AG09319 (cell line): ENCODE results near the gene AATK.

Experiments
- DNase-seq: peaks from one replicate; pipeline ENCODE4 v3.0.0-alpha.2; 2010; ENCODE audit warnings: low read depth; ENCODE audit errors: extremely low read depth
- CTCF ChIP-seq: IDR thresholded peaks from 2 replicates; pipeline ENCODE4 v1.5.1; 2011; ENCODE audit warnings: low read depth, mild to moderate bottlenecking, inconsistent platforms, low read length, moderate library complexity

Gene AATK

GRCh38 chr17:81130385-81131361 is 35.3 kb downstream of the AATK start:
- no peak for DNase-seq
- no peak for TF ChIP-seq CTCF

GRCh38 chr17:81129711-81130367 is 36.2 kb downstream of the AATK start:
- TF ChIP-seq CTCF: no peak
- no peak for DNase-seq

- no peak for DNase-seq
- no peak for TF ChIP-seq CTCF
Measured at GRCh38 chr17:81129289-81129688, 36.7 kb downstream of the AATK start.

GRCh38 chr17:81128774-81129173 is 37.2 kb downstream of the AATK start:
- DNase-seq: no peak
- TF ChIP-seq CTCF: no peak

GRCh38 chr17:81128338-81128737 is 37.7 kb downstream of the AATK start:
- DNase-seq: no peak
- no peak for TF ChIP-seq CTCF

GRCh38 chr17:81127526-81128177 is 38.4 kb downstream of the AATK start:
- TF ChIP-seq CTCF: no peak
- DNase-seq: no peak

- DNase-seq: no peak
- no peak for TF ChIP-seq CTCF
Measured at GRCh38 chr17:81127133-81127455, 38.9 kb downstream of the AATK start.
